Effector CD4-positive, alpha-beta T cell (primary cell): Measurements from ENCODE around the gene TENM4.

Source experiments
- DNase-seq: peaks from one replicate; pipeline ENCODE4 v3.0.0-alpha.2; 2020

TENM4 gene

GRCh38 chr11:79417069-79417920 lies 23.5 kb downstream of the TENM4 start:
- DNase-seq, result no peak

GRCh38 chr11:79415912-79416311 lies 24.9 kb downstream of the TENM4 start:
- no peak for DNase-seq

- DNase-seq, result no peak
Measured at GRCh38 chr11:79415411-79415810, 25.4 kb downstream of the TENM4 start.

GRCh38 chr11:79414644-79415317 lies 26.0 kb downstream of the TENM4 start:
- no peak for DNase-seq

- DNase-seq, result no peak
Measured at GRCh38 chr11:79414041-79414440, 26.8 kb downstream of the TENM4 start.

GRCh38 chr11:79413268-79413667 lies 27.6 kb downstream of the TENM4 start:
- no peak for DNase-seq

- DNase-seq, result no peak
Measured at GRCh38 chr11:79412761-79413160, 28.1 kb downstream of the TENM4 start.

- no peak for DNase-seq
Measured at GRCh38 chr11:79409330-79409729, 31.5 kb downstream of the TENM4 start.

GRCh38 chr11:79406376-79406775 lies 34.5 kb downstream of the TENM4 start:
- no peak for DNase-seq

- DNase-seq, result no peak
Measured at GRCh38 chr11:79404806-79405205, 36.0 kb downstream of the TENM4 start.

- no peak for DNase-seq
Measured at GRCh38 chr11:79404325-79404724, 36.5 kb downstream of the TENM4 start.

GRCh38 chr11:79403839-79404238 lies 37.0 kb downstream of the TENM4 start:
- DNase-seq, result no peak

- no peak for DNase-seq
Measured at GRCh38 chr11:79402912-79403311, 37.9 kb downstream of the TENM4 start.

GRCh38 chr11:79400717-79401330 lies 40.0 kb downstream of the TENM4 start:
- no peak for DNase-seq

GRCh38 chr11:79400206-79400605 lies 40.6 kb downstream of the TENM4 start:
- DNase-seq, result no peak

- no peak for DNase-seq
Measured at GRCh38 chr11:79397252-79397651, 43.6 kb downstream of the TENM4 start.

GRCh38 chr11:79396674-79397073 lies 44.2 kb downstream of the TENM4 start:
- DNase-seq, result no peak

GRCh38 chr11:79396001-79396400 lies 44.8 kb downstream of the TENM4 start:
- DNase-seq, result no peak

GRCh38 chr11:79393362-79394043 lies 47.3 kb downstream of the TENM4 start:
- DNase-seq, result no peak

- DNase-seq, result no peak
Measured at GRCh38 chr11:79392161-79392560, 48.7 kb downstream of the TENM4 start.

- no peak for DNase-seq
Measured at GRCh38 chr11:79390923-79391322, 49.9 kb downstream of the TENM4 start.

- DNase-seq, result no peak
Measured at GRCh38 chr11:79390477-79390876, 50.4 kb downstream of the TENM4 start.

- DNase-seq, result no peak
Measured at GRCh38 chr11:79388201-79388600, 52.6 kb downstream of the TENM4 start.
